Pancreas (tissue), 10 donors: ENCODE results near the gene TMPO. TPM values are rescaled to one million over a fixed set of nuclear protein-coding genes. Genes with fewer than 3 reads are reported as not detected.
A peak's percentile ranks its signal among the peaks of the same experiment; 100 is the strongest.
"Not testable (repeated sequence)": the region's sequence is repeated elsewhere in the genome, so short reads cannot be mapped to it uniquely, and the experiment has no call there.

ENCODE experiments used
- ATAC-seq, 4 donors: fragments of 200-7000 bp; cut with Tn5 transposase; one replicate each; pipeline versions ENCODE4 v1.8.0 to v1.9.1; 2020; ENCODE audit warnings: mild to moderate bottlenecking in 4 of 4, moderate library complexity in 4 of 4
- DNase-seq, 6 donors: peaks; one replicate each; pipeline ENCODE4 v3.0.0-alpha.2; 2020
- FAIRE-seq: peaks from 2 replicates; lab custom pipeline; 2012; peaks lifted over from hg19 to GRCh38; lab: Jason Lieb, UNC
- H3K27ac ChIP-seq, 4 donors: fragments of 200-600 bp; sonication (generic); 1 replicate in 3 of 4; 2 replicates in 1 of 4; pipeline versions ENCODE4 v1.5.0 to v1.8.0; 2020
- H3K27me3 ChIP-seq, 4 donors: fragments of 200-600 bp; one replicate each; pipeline ENCODE4 v1.8.0; 2021
- H3K36me3 ChIP-seq, 3 donors: fragments of 200-600 bp; sonication (generic) in 1 of 3; one replicate each; pipeline versions ENCODE4 v1.5.0 to v1.8.0; 2020 to 2021
- H3K4me1 ChIP-seq, 3 donors: fragments of 200-600 bp; one replicate each; pipeline ENCODE4 v1.8.0; 2021
- H3K4me3 ChIP-seq, 4 donors: fragments of 200-600 bp; sonication (generic) in 2 of 4; one replicate each; pipeline versions ENCODE4 v1.5.0 to v1.8.0; 2020 to 2021
- H3K9me3 ChIP-seq, 4 donors: fragments of 200-600 bp; one replicate each; pipeline ENCODE4 v1.8.0; 2021
- CTCF ChIP-seq, 4 donors: fragments of 200-600 bp; sonication (generic) in 3 of 4; IDR thresholded peaks; one replicate each; pipeline versions ENCODE4 v1.5.0 to v1.8.0; 2021; ENCODE audit warnings: antibody characterized with exemption in 4 of 4
- WGBS, 2 donors: extraction: QIAGEN DNeasy Blood & Tissue Kit; methylation state at CpG; one replicate each; pipeline ENCODE4 v1.1.7; 2013; 5-methylcytosine and 5-hydroxymethylcytosine counted together
- intact Hi-C, 3 donors: fragments of 100-400 bp; cut with DNase I; formaldehyde crosslinking; loops; one replicate each; pipeline versions ENCODE4 v1.11.1 to v1.14.2; 2022
- polyA plus RNA-seq, 2 donors: library from polyadenylated mRNA; stranded (reverse); fragments of 200-250 nt; gene quantifications; one replicate each; pipeline ENCODE4 v1.2.3, GENCODE V29; 2013
- total RNA-seq, 6 donors: library from RNA; stranded (reverse); fragmentation: NEBNext Ultra II Directional in 4 of 6; extraction: Animal tissue kit (Norgen Biotek cat#: 25700) in 4 of 6; gene quantifications; one replicate each; pipeline versions ENCODE4 v1.2.1 to v1.2.4, GENCODE V29; 2021 to 2023
- donor health status: healthy with polysubstance abuse.
- donor health status: DM: no; HTN: no; CAD: no; lungs with moderate emphysema.
- donor health status: DM: no; HTN: no; CAD: no.
- donor health status: control.
- donor health status: control.
- donor health status: Bipolar disorder and iron deficiency.
- donor health status: DM: yes; HTN: yes; CAD: no.
- donor health status: DM: no; HTN: no; CAD: no.
- donor health status: DM: no; HTN: no; CAD: no.
- donor health status: DM: yes; HTN: yes; CAD: no.

The TMPO gene
- total and polyA plus RNA-seq, 8 donors, result 13.7 to 49.2 (median 31.5) TPM

DNA sequence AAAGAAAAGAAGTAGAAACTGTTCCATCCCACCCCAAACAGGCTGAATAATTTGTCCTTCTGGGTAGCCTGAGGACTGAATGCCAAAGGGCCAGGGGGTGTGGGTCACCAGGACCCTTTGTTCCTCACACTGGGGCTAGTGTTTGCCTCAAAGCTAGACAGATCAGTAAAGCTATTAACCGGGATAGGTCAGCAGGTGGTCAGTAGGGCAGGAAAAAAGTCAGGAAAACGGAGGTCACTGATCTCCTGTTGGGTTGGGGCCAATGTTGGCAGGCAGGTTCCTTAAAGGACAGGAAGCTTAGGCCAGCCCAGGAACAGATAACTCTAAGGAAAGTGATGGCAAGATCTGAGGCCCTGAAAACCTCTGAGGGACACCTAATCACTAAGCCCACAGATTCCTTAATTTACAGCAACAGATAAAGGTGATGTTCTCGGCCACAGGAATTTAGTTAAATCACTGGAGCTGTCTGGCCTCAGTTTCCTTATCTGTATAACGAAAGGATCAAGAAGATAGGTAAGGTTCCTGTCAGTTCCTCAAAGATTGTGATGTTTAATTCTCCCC, 22.7 kb upstream of the TMPO start:
- WGBS, 2 donors, result 55 to 62% methylated on average over 4 of the region's 4 CpGs
- no peak overlapping the region for H3K27ac ChIP-seq
- FAIRE-seq (no peak), DNase-seq (no peak), ATAC-seq (no peak)
- peaks cover 0 to 10% (median 5%) of the 10 kb centered on the region in 3 donors for H3K4me1 ChIP-seq
- no peaks in the 10 kb centered on the region for H3K36me3 ChIP-seq
- no peak overlapping the region for H3K4me3 ChIP-seq
- no peaks in the 10 kb centered on the region for H3K9me3 ChIP-seq
- no peak for TF ChIP-seq CTCF (IDR thresholded peaks at IDR 0.05)
- H3K27me3 ChIP-seq, result no peaks in the 10 kb centered on the region
- intact Hi-C loops, result no loop called here

- WGBS, 2 donors, result 92 to 97% methylated on average over 15 of the region's 15 CpGs
- H3K27ac ChIP-seq, result peak overlapping the region; percentile 63 to 89 (median 76)
Observed at GRCh38 chr12:98501266-98501629, 14.1 kb upstream of the TMPO start.

DNA sequence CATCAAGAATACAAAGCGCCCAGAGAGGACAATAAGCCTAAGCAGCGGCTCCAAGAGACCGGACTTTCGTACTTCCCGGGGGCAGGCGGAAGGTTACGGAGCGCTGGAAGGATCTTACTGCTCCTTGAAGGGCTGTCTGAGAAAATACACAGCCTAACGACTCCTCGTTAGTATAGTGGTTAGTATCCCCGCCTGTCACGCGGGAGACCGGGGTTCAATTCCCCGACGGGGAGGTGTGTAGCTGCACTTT, 12.1 kb upstream of the TMPO start:
- Histone ChIP-seq H3K4me1 (peaks cover 7 to 24% (median 15%) of the 10 kb centered on the region in 3 donors), H3K36me3 (no peaks in the 10 kb centered on the region), H3K27me3 (no peaks in the 10 kb centered on the region), H3K9me3 (no peaks in the 10 kb centered on the region), H3K27ac (peak overlapping the region; percentile 89 to 98 (median 90)), H3K4me3 (peak overlapping the region; percentile 3 to 59 (median 42))
- intact Hi-C loops, result no loop called here
- 0% methylated on average over 16 of the region's 16 CpGs for WGBS, 2 donors
- no peak for TF ChIP-seq CTCF (IDR thresholded peaks at IDR 0.05)
- FAIRE-seq (peak; percentile 20), DNase-seq (peak; percentile 76 to 95 (median 88)), ATAC-seq (peak; percentile 77 to 87 (median 80))

More at GRCh38 chr12:98501266-98501629, 14.1 kb upstream of the TMPO start:
- peaks cover 7 to 24% (median 15%) of the 10 kb centered on the region in 3 donors for H3K4me1 ChIP-seq
- H3K9me3 ChIP-seq, H3K36me3 ChIP-seq, FAIRE-seq, DNase-seq, H3K27me3 ChIP-seq, ATAC-seq, intact Hi-C loops: not testable (repeated sequence)
- peak overlapping the region in 1 of 4 donors; percentile 13 for H3K4me3 ChIP-seq

DNA sequence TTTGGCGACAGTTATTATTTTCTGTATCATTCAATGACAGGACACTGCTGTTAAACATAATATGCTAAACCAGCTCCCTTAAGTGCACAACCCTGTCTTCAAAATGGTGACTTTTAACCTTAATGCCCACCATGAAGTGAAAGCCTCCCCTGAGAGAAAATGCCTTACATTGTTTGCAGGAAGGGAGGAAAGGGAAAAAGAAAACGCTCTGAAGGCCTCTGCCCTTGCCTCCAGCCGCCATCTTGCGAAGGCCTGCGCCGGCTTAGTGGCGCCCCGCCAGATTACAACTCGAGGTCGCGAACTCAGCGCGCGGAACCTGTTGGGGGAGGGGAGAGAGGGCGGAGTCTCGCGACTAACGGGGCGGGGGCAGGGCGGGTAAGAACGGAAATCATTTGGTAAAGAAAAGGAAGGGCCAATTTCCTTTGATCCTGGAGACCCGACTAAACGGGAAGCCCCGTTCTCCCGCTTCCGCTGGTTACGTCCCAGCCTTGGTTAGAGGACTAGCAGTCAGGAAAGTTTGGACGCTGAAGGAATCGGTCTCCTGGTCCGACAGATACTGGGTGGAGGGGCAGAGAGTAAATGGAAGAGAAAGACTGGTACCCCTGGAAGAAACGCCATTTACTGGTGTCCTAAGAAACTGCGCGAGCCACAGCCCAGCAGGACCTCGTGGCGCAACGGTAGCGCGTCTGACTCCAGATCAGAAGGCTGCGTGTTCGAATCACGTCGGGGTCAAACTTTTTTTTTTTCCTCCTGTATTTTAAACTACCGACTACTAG, 11.6 kb upstream of the TMPO start:
- Histone ChIP-seq H3K4me1 (peaks cover 7 to 24% (median 15%) of the 10 kb centered on the region in 3 donors), H3K27me3 (no peaks in the 10 kb centered on the region), H3K4me3 (peak overlapping the region; percentile 27 to 59 (median 42)), H3K36me3 (no peaks in the 10 kb centered on the region), H3K27ac (peak overlapping the region; percentile 89 to 98 (median 90)), H3K9me3 (no peaks in the 10 kb centered on the region)
- DNase-seq (peak; percentile 90 to 98 (median 96)), ATAC-seq (peak; percentile 82 to 93 (median 85)), FAIRE-seq (no peak)
- TF ChIP-seq CTCF (IDR thresholded peaks at IDR 0.05), result no peak
- 0% methylated on average over 43 of the region's 43 CpGs for WGBS, 2 donors
- intact Hi-C loops, result no loop called here

DNA sequence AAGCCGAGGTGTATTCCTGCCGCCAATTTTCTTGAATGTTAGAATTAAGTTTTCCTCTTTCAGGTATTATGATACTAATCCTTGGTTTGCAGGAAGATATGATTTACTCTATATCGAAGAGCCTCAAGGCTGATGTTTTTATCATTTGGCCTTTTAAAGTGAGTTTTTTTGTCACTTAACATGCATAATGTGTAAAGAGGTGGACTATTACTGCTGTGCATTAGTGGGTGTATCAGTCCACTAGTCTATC, 11.1 kb upstream of the TMPO start:
- no peak for DNase-seq
- intact Hi-C loops, result no loop called here
- Histone ChIP-seq H3K27me3 (no peaks in the 10 kb centered on the region), H3K4me1 (peaks cover 3 to 23% (median 14%) of the 10 kb centered on the region in 3 donors), H3K9me3 (no peaks in the 10 kb centered on the region), H3K36me3 (no peaks in the 10 kb centered on the region), H3K4me3 (peak overlapping the region; percentile 27 to 59 (median 42)), H3K27ac (peak overlapping the region in 3 of 4 donors; percentile 89 to 98 (median 92))
- WGBS, 2 donors, result 16 to 22% methylated on average over 3 of the region's 3 CpGs
- no peak for TF ChIP-seq CTCF (IDR thresholded peaks at IDR 0.05)
- no peak for FAIRE-seq
- ATAC-seq, result no peak
